T-helper 17 cell (primary cell): ENCODE measurements around the gene TOM1. TPM values are rescaled to one million over a fixed set of nuclear protein-coding genes. Genes with fewer than 3 reads are reported as not detected.
"Not testable (repeated sequence)": the region's sequence is repeated elsewhere in the genome, so short reads cannot be mapped to it uniquely, and the experiment has no call there.

Experiments used
- ATAC-seq: fragments of 150-1000 bp; cut with Tn5 transposase; 2 replicates; pipeline ENCODE4 v1.10.0; 2021; ENCODE audit warnings: mild to moderate bottlenecking, moderate library complexity
- DNase-seq, 3 donors: peaks; one replicate each; pipeline versions ENCODE4 v3.0.0 to v3.0.0-alpha.2; 2020 to 2021
- H3K9me3 ChIP-seq: one replicate; pipeline ENCODE4 v1.7.0; 2013; ENCODE audit warnings: low read length, mild to moderate bottlenecking; ENCODE audit not compliant: control insufficient read depth, poor library complexity, severe bottlenecking
- H3K27ac Mint-ChIP-seq: one replicate; pipeline ENCODE4 v1.8.0; 2022; ENCODE audit warnings: mild to moderate bottlenecking, moderate library complexity, mixed read lengths
- H3K27me3 Mint-ChIP-seq: one replicate; pipeline ENCODE4 v1.8.0; 2022; ENCODE audit warnings: mixed read lengths
- H3K36me3 Mint-ChIP-seq: one replicate; pipeline ENCODE4 v1.8.0; 2022; ENCODE audit warnings: low read depth, mixed read lengths
- H3K4me1 Mint-ChIP-seq: one replicate; pipeline ENCODE4 v1.8.0; 2022; ENCODE audit warnings: mild to moderate bottlenecking, mixed read lengths
- H3K4me3 Mint-ChIP-seq: one replicate; pipeline ENCODE4 v1.8.0; 2022; ENCODE audit warnings: mild to moderate bottlenecking, moderate library complexity, mixed read lengths
- total RNA-seq, 4 donors: library from RNA in 2 of 4; stranded (reverse) in 2 of 4; gene quantifications; one replicate each; pipeline ENCODE4 v1.2.3 and lab custom pipeline; 2022 to 2026

TOM1 gene
- total RNA-seq, 2 donors from 2014 or later: 166 to 178 TPM

GRCh38 chr22:35380537-35381423, 81.1 kb downstream of the TOM1 start, which contains the start of gene HMOX1:
HMOX1 (plus strand) TSS chr22:35381096; CDS start chr22:35381174, 78 bp downstream.
- DNase-seq (peak; percentile 21 to 32 (median 28)), ATAC-seq (peak; percentile 84)
- Mint-ChIP-seq H3K4me1 (peaks cover 14% of the 10 kb centered on the region), H3K36me3 (no peaks in the 10 kb centered on the region), H3K27me3 (peaks cover 24% of the 10 kb centered on the region), H3K4me3 (peak within 1 kb of the TSS; percentile 80), H3K27ac (peak within 1 kb of the TSS; percentile 34)
- no peaks in the 10 kb centered on the region for H3K9me3 ChIP-seq

GRCh38 chr22:35381424-35382009, 81.8 kb downstream of the TOM1 start:
- Mint-ChIP-seq H3K27me3 (peaks cover 28% of the 10 kb centered on the region), H3K36me3 (no peaks in the 10 kb centered on the region), H3K4me3 (peak overlapping the region; percentile 80), H3K27ac (peak overlapping the region; percentile 11), H3K4me1 (peaks cover 14% of the 10 kb centered on the region)
- no peaks in the 10 kb centered on the region for H3K9me3 ChIP-seq
- no peak for DNase-seq
- ATAC-seq: no peak

GRCh38 chr22:35383679-35384071, 84.0 kb downstream of the TOM1 start:
- DNase-seq (no peak), ATAC-seq (no peak)
- H3K4me1 Mint-ChIP-seq: peaks cover 4% of the 10 kb centered on the region
- H3K36me3 Mint-ChIP-seq: no peaks in the 10 kb centered on the region
- H3K4me3 Mint-ChIP-seq: no peak overlapping the region
- peaks cover 39% of the 10 kb centered on the region for H3K27me3 Mint-ChIP-seq
- no peaks in the 10 kb centered on the region for H3K9me3 ChIP-seq
- H3K27ac Mint-ChIP-seq: no peak overlapping the region

GRCh38 chr22:35384527-35384926, 84.8 kb downstream of the TOM1 start:
- Mint-ChIP-seq H3K4me3 (no peak overlapping the region), H3K27me3 (peaks cover 39% of the 10 kb centered on the region), H3K36me3 (no peaks in the 10 kb centered on the region), H3K27ac (no peak overlapping the region), H3K4me1 (peaks cover 4% of the 10 kb centered on the region)
- H3K9me3 ChIP-seq: no peaks in the 10 kb centered on the region
- no peak for DNase-seq
- ATAC-seq: no peak

GRCh38 chr22:35384975-35385588, 85.4 kb downstream of the TOM1 start:
- Mint-ChIP-seq H3K27me3 (peaks cover 39% of the 10 kb centered on the region), H3K4me3 (no peak overlapping the region), H3K4me1 (peaks cover 4% of the 10 kb centered on the region), H3K36me3 (peaks cover 2% of the 10 kb centered on the region), H3K27ac (no peak overlapping the region)
- ATAC-seq: no peak
- DNase-seq: no peak
- no peaks in the 10 kb centered on the region for H3K9me3 ChIP-seq

- H3K27ac Mint-ChIP-seq: peak overlapping the region; percentile 27
- no peak for ATAC-seq
- peaks cover 2% of the 10 kb centered on the region for H3K36me3 Mint-ChIP-seq
- no peaks in the 10 kb centered on the region for H3K4me1 Mint-ChIP-seq
- H3K27me3 Mint-ChIP-seq: peaks cover 39% of the 10 kb centered on the region
- H3K9me3 ChIP-seq: no peaks in the 10 kb centered on the region
- DNase-seq: no peak
- H3K4me3 Mint-ChIP-seq: no peak overlapping the region
These were observed 87.1 kb downstream of the TOM1 start for GRCh38 chr22:35386670-35387288.

- H3K4me1 Mint-ChIP-seq: no peaks in the 10 kb centered on the region
- no peak overlapping the region for H3K4me3 Mint-ChIP-seq
- DNase-seq: no peak
- H3K27me3 Mint-ChIP-seq: peaks cover 20% of the 10 kb centered on the region
- no peak for ATAC-seq
- H3K9me3 ChIP-seq: no peaks in the 10 kb centered on the region
- H3K27ac Mint-ChIP-seq: no peak overlapping the region
- peaks cover 2% of the 10 kb centered on the region for H3K36me3 Mint-ChIP-seq
These were observed 91.2 kb downstream of the TOM1 start for GRCh38 chr22:35390933-35391332.

- H3K36me3 Mint-ChIP-seq: peaks cover 2% of the 10 kb centered on the region
- ATAC-seq (no peak), DNase-seq (no peak)
- H3K27ac Mint-ChIP-seq: no peak overlapping the region
- H3K4me1 Mint-ChIP-seq: no peaks in the 10 kb centered on the region
- peaks cover 7% of the 10 kb centered on the region for H3K27me3 Mint-ChIP-seq
- no peak overlapping the region for H3K4me3 Mint-ChIP-seq
- no peaks in the 10 kb centered on the region for H3K9me3 ChIP-seq
These were observed 92.7 kb downstream of the TOM1 start for GRCh38 chr22:35392357-35392756.

GRCh38 chr22:35393116-35394010, 93.7 kb downstream of the TOM1 start:
- H3K27me3 Mint-ChIP-seq: peaks cover 4% of the 10 kb centered on the region
- ATAC-seq (no peak), DNase-seq (no peak)
- no peak overlapping the region for H3K4me3 Mint-ChIP-seq
- peaks cover 2% of the 10 kb centered on the region for H3K36me3 Mint-ChIP-seq
- no peaks in the 10 kb centered on the region for H3K9me3 ChIP-seq
- H3K4me1 Mint-ChIP-seq: no peaks in the 10 kb centered on the region
- no peak overlapping the region for H3K27ac Mint-ChIP-seq

GRCh38 chr22:35394011-35394312, 94.3 kb downstream of the TOM1 start:
- no peaks in the 10 kb centered on the region for H3K4me1 Mint-ChIP-seq
- H3K36me3 Mint-ChIP-seq: peaks cover 2% of the 10 kb centered on the region
- no peak overlapping the region for H3K4me3 Mint-ChIP-seq
- ATAC-seq (no peak), DNase-seq (no peak)
- no peaks in the 10 kb centered on the region for H3K9me3 ChIP-seq
- H3K27ac Mint-ChIP-seq: no peak overlapping the region
- H3K27me3 Mint-ChIP-seq: peaks cover 4% of the 10 kb centered on the region

GRCh38 chr22:35394810-35395563, 95.3 kb downstream of the TOM1 start:
- H3K4me1 Mint-ChIP-seq: peaks cover 4% of the 10 kb centered on the region
- peaks cover 2% of the 10 kb centered on the region for H3K36me3 Mint-ChIP-seq
- no peak overlapping the region for H3K4me3 Mint-ChIP-seq
- no peaks in the 10 kb centered on the region for H3K9me3 ChIP-seq
- H3K27ac Mint-ChIP-seq: no peak overlapping the region
- ATAC-seq (no peak), DNase-seq (no peak)
- peaks cover 4% of the 10 kb centered on the region for H3K27me3 Mint-ChIP-seq

GRCh38 chr22:35396622-35397021, 96.9 kb downstream of the TOM1 start:
- not testable (repeated sequence) for DNase-seq, H3K27me3 Mint-ChIP-seq, ATAC-seq, H3K4me3 Mint-ChIP-seq, H3K9me3 ChIP-seq, H3K36me3 Mint-ChIP-seq
- Mint-ChIP-seq H3K27ac (peak overlapping the region; percentile 68), H3K4me1 (peaks cover 12% of the 10 kb centered on the region)
